Measurements from ENCODE around the gene ZNF316.
"Not testable (repeated sequence)": the region's sequence is repeated elsewhere in the genome, so short reads cannot be mapped to it uniquely, and the experiment has no call there.

ZNF316 gene

DNA sequence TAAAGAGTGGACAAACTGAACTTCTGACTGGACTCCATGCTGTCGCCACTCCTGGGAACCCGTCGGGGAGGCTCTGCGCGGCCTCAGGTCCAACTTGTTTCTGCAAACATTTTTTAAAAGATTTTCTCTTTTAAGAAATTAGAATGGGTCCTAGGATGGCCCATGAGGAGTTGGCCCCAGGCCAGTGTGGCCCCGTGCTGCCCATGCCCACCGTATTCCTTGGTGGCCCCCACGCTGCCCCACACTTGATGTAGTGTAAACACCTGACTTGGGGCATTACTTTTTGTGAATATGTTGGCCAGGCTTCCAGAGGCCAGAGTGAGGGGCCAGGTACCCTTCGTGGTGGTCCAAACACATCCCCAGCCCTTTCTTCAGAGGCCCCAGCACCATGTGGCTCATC lies 19.3 kb downstream of the ZNF316 start:
- Histone ChIP-seq H3K9ac (ENCODE audit: low read depth, low read length) (no peak overlapping the region), H3K36me3 (ENCODE audit: insufficient read depth, low read length) (no peaks in the 10 kb centered on the region), H3K9me3 (ENCODE audit: control insufficient read depth, insufficient read depth, low read length) (no peaks in the 10 kb centered on the region), H3K4me1 (ENCODE audit: insufficient read depth, low read length) (peaks cover 5% of the 10 kb centered on the region)

DNA sequence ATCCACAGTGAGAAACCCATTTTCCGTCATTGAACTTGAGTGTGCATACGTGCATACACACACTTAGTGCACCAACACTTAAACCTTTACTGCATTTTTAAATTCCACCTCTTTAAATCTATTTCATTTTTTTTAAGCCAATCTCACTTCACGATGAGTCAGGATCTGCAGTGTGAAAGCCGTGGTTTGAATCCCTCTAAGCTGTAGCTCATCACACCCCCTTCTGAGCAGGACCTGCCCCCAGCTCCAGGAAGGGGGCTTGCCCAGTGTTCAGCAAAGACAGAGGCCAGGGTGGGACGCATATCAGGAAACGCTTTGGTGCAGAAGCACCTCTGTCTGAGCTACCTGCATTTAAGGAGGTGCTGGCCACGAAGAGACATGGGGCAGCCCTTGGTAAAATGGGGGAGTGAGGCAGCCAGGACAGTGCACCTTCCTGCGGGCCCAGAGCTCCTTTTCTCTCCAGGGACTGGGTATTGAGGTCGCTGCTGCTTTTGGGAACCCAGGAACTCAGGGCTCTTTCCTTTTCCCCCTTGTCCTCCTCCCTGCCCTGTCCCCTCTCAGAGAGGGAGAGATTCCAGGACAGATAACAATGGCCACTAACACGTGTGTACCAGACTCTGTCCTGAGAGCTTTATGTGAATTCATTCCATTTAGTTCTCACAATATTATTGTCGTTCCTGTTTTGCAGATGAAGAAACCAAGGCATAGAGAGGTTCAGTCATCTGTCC lies 21.7 kb downstream of the ZNF316 start:
- peaks cover 5% of the 10 kb centered on the region for H3K4me1 ChIP-seq (ENCODE audit: insufficient read depth, low read length)
- H3K9me3 ChIP-seq (ENCODE audit: control insufficient read depth, insufficient read depth, low read length): no peaks in the 10 kb centered on the region
- H3K9ac ChIP-seq (ENCODE audit: low read depth, low read length): no peak overlapping the region

DNA sequence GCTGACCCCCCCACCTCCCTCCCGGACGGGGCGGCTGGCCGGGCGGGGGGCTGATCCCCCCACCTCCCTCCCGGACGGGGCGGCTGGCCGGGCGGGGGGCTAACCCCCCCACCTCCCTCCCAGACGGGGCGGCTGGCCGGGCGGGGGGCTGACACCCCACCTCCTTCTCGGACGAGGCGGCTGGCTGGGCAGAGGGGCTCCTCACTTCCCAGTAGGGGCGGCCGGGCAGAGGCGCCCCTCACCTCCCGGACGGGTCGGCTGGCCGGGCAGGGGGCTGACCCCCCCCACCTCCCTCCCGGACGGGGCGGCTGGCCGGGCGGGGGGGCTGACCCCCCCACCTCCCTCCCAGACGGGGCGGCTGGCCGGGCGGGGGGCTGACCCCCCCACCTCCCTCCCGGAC lies 33.7 kb downstream of the ZNF316 start:
- H3K36me3 ChIP-seq (ENCODE audit: insufficient read depth, low read length); H3K4me1 ChIP-seq (ENCODE audit: insufficient read depth, low read length); H3K9ac ChIP-seq (ENCODE audit: low read depth, low read length): not testable (repeated sequence)
- H3K9me3 ChIP-seq (ENCODE audit: control insufficient read depth, insufficient read depth, low read length): peaks cover 36% of the 10 kb centered on the region

More for the DNA sequence above, 21.7 kb downstream of the ZNF316 start:
- H3K36me3 ChIP-seq (ENCODE audit: insufficient read depth, low read length): no peaks in the 10 kb centered on the region

DNA sequence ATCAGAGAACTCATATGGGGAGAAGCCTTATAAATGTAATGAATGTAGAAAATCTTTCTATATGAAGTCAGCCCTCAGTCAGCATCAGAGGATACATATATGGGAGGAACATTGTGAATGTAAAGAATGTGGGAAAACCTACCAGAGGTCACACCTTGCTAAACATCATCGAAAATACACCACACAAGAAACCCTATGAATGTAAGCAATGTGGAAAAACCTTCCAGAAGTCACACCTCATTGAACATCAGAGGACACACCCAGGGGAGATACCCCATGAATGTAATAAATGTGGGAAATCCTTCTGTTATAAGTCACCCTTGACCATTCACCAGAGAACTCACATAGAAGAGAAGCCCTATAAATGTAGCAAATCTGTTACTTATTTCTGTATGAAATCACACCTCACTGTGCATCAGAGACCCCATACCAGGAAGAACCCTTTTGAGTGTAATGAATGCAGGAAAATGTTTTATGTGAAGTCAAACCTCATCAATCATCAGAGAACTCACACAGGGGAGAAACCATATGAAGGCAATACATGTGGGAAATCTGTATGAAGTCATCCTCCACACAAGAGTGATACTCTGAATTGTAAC lies 38.8 kb downstream of the ZNF316 start:
- Histone ChIP-seq H3K9me3 (ENCODE audit: control insufficient read depth, insufficient read depth, low read length) (peaks cover 59% of the 10 kb centered on the region), H3K36me3 (ENCODE audit: insufficient read depth, low read length) (peaks cover 5% of the 10 kb centered on the region; the same call in 1 of the 2 replicates), H3K4me1 (ENCODE audit: insufficient read depth, low read length) (no peaks in the 10 kb centered on the region), H3K9ac (ENCODE audit: low read depth, low read length) (no peak overlapping the region)

DNA sequence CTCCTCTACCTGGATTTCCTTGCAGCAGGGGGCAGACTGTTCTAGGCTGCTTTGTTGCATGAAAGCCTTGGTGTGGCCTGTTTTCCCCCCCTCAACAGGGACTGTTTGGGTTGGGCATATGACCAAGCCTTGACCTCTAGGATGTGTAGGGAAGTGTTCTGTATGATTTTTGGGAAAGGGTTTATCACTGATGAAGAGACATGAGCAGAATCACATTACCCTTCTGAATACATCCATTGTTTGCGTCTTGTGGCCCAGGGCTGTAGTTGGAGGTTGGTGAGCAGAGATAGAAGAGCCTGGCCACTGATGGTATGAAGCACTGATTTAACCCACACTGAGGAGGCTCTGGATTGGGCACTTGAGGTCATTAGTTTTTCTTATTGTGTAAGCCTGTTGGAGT lies 43.0 kb downstream of the ZNF316 start:
- Histone ChIP-seq H3K36me3 (ENCODE audit: insufficient read depth, low read length) (no peaks in the 10 kb centered on the region; the same call in 1 of the 2 replicates), H3K9ac (ENCODE audit: low read depth, low read length) (no peak overlapping the region), H3K4me1 (ENCODE audit: insufficient read depth, low read length) (no peaks in the 10 kb centered on the region), H3K9me3 (ENCODE audit: control insufficient read depth, insufficient read depth, low read length) (peaks cover 57% of the 10 kb centered on the region)

DNA sequence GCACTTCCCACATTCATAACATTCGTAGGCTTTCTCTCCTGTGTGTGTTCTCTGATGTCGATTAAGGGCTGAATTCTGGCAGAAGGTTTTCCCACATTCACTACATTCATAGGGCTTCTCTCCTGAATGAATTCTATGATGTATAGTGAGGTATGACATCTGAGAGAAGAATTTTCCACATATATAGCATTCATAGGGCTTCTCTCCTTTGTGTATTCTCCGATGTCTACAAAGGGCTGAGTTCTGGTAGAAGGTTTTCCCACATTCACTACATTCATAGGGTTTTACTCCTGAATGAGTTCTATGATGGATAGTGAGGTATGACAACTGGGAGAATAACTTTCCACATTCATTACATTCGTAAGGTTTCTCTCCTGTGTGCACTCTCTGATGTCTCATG lies 54.0 kb downstream of the ZNF316 start:
- H3K9me3 ChIP-seq (ENCODE audit: control insufficient read depth, insufficient read depth, low read length): peaks cover 79% of the 10 kb centered on the region
- H3K9ac ChIP-seq (ENCODE audit: low read depth, low read length): no peak overlapping the region
- peaks cover 75% of the 10 kb centered on the region for H3K36me3 ChIP-seq (ENCODE audit: insufficient read depth, low read length)
- H3K4me1 ChIP-seq (ENCODE audit: insufficient read depth, low read length): no peaks in the 10 kb centered on the region

DNA sequence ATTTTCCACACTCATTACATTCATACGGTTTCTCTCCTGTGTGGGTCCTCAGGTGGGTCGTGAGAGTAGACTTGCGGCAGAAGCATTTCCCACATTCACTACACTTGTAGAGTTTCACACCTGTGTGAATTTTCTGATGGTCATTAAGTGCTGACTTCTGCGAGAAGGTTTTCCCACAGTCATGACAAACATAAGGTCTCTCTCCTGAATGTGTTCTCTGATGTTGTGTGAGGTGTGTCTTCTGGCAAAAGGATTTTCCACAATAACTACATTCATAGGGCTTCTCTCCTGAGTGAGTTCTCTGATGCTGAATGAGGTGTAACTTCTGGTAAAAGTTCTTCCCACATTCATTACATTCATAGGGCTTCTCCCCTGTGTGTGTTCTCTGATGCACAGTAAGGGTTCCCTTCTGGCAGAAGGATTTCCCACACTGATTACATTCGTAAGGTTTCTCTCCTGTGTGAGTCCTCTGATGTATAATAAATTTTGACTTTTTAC lies 54.5 kb downstream of the ZNF316 start:
- no peaks in the 10 kb centered on the region for H3K4me1 ChIP-seq (ENCODE audit: insufficient read depth, low read length)
- H3K9me3 ChIP-seq (ENCODE audit: control insufficient read depth, insufficient read depth, low read length): peaks cover 85% of the 10 kb centered on the region
- H3K36me3 ChIP-seq (ENCODE audit: insufficient read depth, low read length): peaks cover 81% of the 10 kb centered on the region
- H3K9ac ChIP-seq (ENCODE audit: low read depth, low read length): no peak overlapping the region

DNA sequence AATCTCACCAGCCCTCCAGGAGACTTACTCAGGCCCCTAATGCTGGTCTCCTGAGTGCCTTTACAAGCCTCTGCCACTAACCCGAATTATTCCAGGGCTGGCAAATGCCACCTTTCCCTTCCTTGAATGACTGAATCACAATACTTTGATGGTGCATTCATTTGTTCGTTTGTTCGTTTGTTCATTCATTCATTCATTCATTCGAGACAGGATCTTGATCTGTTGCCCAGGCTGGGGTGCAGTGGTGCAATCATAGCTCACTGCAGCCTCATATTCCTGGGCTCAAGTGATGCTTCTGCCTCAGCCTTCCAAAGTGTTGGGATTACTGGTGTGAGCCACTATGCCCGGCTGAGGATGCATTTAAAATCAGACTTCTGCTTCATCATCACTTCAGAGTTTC lies 63.7 kb downstream of the ZNF316 start:
- Histone ChIP-seq H3K9me3 (ENCODE audit: control insufficient read depth, insufficient read depth, low read length) (peaks cover 59% of the 10 kb centered on the region), H3K36me3 (ENCODE audit: insufficient read depth, low read length) (peaks cover 63% of the 10 kb centered on the region), H3K9ac (ENCODE audit: low read depth, low read length) (no peak overlapping the region), H3K4me1 (ENCODE audit: insufficient read depth, low read length) (no peaks in the 10 kb centered on the region)

DNA sequence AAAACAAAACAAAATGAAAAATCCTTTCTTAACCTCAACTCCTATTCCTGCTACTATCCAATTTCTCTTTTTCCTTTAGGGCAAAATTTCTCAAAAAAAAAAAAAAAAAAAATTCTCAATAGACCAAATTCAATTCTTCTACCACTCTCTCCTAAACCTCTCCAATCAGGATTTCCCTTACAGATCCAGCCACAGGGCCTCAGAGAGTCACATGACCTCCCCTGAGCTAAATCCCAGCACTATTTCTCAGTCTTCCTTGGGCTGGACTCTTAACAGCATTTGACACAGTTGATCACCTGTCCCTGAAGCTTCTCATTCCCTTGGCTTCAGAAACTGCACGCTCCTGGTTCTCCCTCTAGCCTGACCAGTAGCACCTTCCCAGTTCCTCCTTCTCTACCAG lies 64.7 kb downstream of the ZNF316 start:
- Histone ChIP-seq H3K4me1 (ENCODE audit: insufficient read depth, low read length) (no peaks in the 10 kb centered on the region), H3K9me3 (ENCODE audit: control insufficient read depth, insufficient read depth, low read length) (peaks cover 49% of the 10 kb centered on the region), H3K36me3 (ENCODE audit: insufficient read depth, low read length) (peaks cover 53% of the 10 kb centered on the region), H3K9ac (ENCODE audit: low read depth, low read length) (no peak overlapping the region)
